ENCODE results near the gene ZNF224.
"Not testable (repeated sequence)": the region's sequence is repeated elsewhere in the genome, so short reads cannot be mapped to it uniquely, and the experiment has no call there.

Gene ZNF224

DNA sequence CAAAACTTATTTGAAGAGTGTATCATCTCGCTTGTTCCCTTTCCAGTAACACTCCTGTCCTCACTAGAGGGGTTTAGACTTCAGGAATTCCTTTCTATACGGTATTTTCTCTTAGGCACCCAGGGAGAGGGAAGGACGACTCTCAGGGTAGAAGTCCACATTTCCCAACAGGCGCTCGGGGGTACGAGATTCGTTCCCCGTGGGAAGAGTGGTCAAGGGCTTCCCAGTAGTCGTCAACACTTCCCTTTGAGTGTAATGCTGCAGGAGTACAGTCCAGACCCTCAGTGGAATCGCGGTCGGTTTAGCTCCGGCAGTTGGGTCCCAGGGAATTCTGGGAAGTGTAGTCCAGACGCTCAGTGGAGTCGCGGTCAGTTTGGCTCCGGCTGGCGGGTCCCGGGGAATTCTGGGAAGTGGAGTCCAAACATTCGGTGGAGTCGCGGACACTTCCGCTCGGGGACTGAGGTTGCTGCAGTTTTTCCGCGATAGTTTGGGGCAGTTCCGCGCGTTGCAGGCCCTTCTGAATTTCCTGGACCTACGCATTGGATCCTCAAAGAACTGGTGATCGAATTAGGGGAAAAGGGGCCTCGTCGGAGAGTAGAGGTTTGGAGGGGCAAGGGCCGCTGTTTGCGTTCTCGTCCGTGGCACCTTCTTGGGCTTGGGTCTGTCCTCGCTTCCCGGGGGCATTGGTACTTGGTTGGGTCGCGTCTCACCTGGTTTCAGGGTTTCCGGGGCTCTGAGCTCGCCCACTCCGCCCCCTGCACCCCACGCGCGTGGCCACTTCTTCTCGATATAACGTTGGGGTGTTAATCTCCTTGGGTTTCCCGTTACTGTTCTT, at the start of gene ZNF224:
Gene ZNF224 (plus strand): TSS at position 431 of the 835 bp plus-strand sequence. CDS start 3,513 bp downstream, outside the sequence.
- peak; percentile 84 for DNase-seq

- no peak for DNase-seq
These were observed 43.2 kb upstream of the ZNF224 start for GRCh38 chr19:44050740-44051649.

- DNase-seq, result peak; percentile 69
These were observed 42.3 kb upstream of the ZNF224 start, which contains the start of gene ZNF223 for GRCh38 chr19:44051650-44052402. ZNF223 (plus strand) TSS chr19:44052036; CDS start chr19:44055177, 3,141 bp downstream.

- no peak for DNase-seq
These were observed 38.3 kb upstream of the ZNF224 start for GRCh38 chr19:44055870-44056269.

DNA sequence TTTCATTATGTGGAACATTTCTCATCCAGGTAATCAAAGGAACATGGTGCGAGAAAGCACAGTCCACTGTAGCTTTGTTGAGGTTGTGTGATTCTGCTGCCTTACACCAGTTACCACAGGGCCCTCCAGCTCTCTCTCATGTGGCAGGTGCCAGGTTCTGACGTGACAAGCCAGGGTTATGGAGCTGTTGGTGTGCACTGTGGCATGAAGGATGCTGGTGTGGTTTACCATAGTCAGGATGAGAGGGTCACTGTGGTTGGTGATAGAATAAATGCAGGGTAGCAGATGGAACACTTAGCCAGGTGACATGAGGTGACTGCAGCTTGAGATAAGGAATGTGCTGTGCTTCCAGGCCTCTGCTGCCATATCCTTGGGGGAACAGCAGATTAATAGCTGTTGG, 34.9 kb upstream of the ZNF224 start:
- DNase-seq, result no peak

DNA sequence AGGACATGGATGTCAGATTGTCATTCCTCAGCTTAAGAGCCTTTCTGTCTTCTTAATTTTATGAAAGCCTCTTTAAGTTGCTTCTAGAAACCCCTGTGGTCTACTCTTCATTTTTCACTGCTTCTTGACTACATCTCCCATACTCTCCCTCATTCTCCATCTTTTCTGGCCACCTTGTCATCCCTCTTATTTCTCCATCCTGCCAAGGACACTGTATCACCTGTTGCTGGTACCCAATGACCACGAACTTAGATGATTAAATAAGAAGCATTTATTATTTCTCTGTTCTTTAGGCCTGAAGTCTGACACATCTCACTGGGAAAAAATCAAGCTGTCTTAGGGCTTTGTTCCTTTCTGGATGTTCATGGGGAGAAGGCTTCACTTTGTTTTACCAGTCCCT, 33.1 kb upstream of the ZNF224 start:
- DNase-seq, result no peak

DNA sequence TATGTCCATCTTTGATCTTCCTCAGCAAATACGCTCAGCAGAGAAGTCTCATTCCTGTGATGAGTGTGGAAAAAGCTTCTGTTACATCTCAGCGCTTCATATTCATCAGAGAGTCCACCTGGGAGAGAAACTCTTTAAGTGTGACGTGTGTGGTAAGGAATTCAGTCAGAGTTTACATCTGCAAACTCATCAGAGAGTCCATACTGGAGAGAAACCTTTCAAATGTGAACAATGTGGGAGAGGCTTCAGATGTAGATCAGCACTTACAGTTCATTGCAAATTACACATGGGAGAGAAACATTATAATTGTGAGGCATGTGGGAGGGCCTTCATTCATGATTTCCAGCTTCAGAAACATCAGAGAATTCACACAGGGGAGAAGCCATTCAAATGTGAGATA, 27.9 kb upstream of the ZNF224 start:
- DNase-seq, result no peak

- DNase-seq, result no peak
These were observed 24.7 kb upstream of the ZNF224 start for GRCh38 chr19:44069415-44069814.

- peak; percentile 81 for DNase-seq
These were observed 22.2 kb upstream of the ZNF224 start, which contains the start of gene ZNF284 for GRCh38 chr19:44071824-44072542. ZNF284 (plus strand) TSS chr19:44072159; CDS start chr19:44076390, 4,231 bp downstream.

GRCh38 chr19:44072543-44073401, 21.4 kb upstream of the ZNF224 start:
- no peak for DNase-seq

DNA sequence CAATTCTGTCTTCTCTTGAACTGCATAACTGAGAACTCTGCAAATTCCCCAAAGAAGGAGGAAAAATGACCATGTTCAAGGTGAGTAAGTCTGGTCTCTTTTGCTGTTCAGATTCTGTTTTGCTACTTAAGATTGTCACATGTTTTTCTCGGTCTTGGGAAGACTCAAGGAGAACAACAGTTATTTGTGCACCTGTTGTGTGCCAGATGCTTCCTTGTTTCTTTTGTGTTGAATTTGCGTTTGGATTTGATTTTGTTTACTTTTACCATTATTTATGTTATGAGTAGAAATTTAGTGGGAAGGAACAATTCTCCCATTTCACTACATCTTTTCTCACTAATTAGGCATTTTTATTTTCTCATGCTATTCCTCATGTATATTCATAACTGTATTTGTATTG, 17.8 kb upstream of the ZNF224 start:
- no peak for DNase-seq

- DNase-seq, result no peak
These were observed 2.1 kb upstream of the ZNF224 start for GRCh38 chr19:44092108-44092507.

GRCh38 chr19:44107751-44108150, 13.6 kb downstream of the ZNF224 start:
- no peak for DNase-seq

GRCh38 chr19:44109458-44109857, 15.3 kb downstream of the ZNF224 start:
- no peak for DNase-seq

GRCh38 chr19:44111910-44112463, 17.8 kb downstream of the ZNF224 start:
- DNase-seq, result no peak

- DNase-seq, result no peak
These were observed 18.6 kb downstream of the ZNF224 start for GRCh38 chr19:44112802-44113137.

DNA sequence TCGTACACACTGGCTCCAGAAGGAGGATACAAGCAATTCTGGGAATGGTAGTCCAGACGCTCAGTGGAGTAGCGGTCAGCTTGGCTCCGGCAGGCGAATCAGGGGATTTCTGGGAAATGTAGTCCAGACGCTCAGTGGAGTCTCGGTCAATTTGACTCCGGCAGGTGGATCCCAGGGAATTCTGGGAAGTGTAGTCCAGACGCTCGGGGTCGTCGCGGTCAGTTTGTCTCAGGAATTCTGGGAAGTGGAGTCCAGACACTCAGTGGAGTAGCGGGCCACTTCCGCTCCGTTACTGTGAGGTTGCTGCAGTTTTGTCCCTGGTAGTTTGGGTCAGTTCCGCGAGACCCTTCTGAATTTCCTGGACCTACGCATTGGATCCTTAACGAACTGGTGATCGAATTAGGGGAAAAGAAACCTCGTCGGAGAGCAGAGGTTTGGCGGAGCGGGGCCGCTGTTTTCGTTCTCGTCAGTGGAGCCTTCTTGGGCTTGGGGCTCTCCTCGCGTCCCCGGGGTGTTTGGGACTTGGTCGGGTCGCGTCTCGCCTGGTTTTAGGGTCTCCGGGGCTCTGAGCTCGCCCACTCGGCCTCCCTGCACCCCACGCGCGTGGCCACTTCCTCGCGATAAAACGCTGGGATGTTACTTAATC, 19.1 kb downstream of the ZNF224 start, which contains the start of gene ZNF225:
Gene ZNF225 (plus strand): TSS at position 262 of the 646 bp plus-strand sequence. CDS start 2,429 bp downstream, outside the sequence.
- DNase-seq, result peak; percentile 81

GRCh38 chr19:44113784-44114390, 19.7 kb downstream of the ZNF224 start:
- no peak for DNase-seq

- DNase-seq, result not testable (repeated sequence)
These were observed 27.0 kb downstream of the ZNF224 start for GRCh38 chr19:44121162-44121561.

DNA sequence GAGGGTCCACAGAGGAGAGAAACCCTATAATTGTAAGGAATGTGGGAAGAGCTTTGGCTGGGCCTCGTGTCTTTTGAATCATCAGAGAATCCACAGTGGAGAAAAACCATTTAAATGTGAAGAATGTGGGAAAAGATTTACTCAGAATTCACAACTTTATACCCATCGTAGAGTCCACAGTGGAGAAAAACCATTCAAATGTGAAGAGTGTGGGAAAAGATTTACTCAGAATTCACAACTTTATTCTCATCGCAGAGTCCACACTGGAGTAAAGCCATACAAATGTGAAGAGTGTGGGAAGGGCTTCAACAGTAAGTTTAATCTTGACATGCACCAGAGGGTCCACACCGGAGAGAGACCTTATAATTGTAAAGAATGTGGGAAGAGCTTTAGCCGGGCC, 37.8 kb downstream of the ZNF224 start:
- DNase-seq, result no peak
